Neural progenitor cell (in vitro differentiated cells): Measurements from ENCODE around the gene GLIS1.

Experiments
- EZH2 ChIP-seq: fragments of 200-600 bp; sonication (generic); IDR thresholded peaks from 2 replicates; pipeline ENCODE4 v1.6.1; 2017; ENCODE audit warnings: antibody characterized with exemption, mild to moderate bottlenecking, moderate library complexity
- EZH2phosphoT487 ChIP-seq: fragments of 200-600 bp; sonication (generic); IDR thresholded peaks from 2 replicates; pipeline ENCODE4 v1.6.1; 2017; ENCODE audit warnings: antibody characterized with exemption
- TF ChIP-seq, protein P1 (sequence below): fragments of 200-600 bp; sonication (generic); IDR thresholded peaks from 2 replicates; pipeline ENCODE4 v1.5.1; 2017; ENCODE audit warnings: antibody characterized with exemption, mild to moderate bottlenecking

DNA sequence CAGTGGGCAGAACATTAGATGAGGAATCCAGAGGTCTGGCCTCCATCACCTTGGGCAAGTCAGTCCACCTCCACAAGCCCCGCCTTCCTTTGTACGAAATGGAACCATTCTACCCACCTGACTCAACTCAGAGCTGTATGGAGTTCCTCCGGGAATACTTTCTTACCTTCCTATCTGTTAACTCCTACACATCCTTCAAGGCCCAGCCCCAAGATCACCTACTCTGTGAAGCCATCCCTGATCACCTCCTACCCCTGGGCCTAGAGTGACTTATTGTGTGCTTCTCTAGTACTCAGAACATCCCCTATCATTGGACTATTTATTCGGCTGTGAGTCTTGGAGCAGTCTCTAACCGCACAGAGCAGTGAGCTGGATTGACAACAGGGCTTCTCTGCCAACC is 66.7 kb downstream of the GLIS1 start:
- TF ChIP-seq, protein P1, sequence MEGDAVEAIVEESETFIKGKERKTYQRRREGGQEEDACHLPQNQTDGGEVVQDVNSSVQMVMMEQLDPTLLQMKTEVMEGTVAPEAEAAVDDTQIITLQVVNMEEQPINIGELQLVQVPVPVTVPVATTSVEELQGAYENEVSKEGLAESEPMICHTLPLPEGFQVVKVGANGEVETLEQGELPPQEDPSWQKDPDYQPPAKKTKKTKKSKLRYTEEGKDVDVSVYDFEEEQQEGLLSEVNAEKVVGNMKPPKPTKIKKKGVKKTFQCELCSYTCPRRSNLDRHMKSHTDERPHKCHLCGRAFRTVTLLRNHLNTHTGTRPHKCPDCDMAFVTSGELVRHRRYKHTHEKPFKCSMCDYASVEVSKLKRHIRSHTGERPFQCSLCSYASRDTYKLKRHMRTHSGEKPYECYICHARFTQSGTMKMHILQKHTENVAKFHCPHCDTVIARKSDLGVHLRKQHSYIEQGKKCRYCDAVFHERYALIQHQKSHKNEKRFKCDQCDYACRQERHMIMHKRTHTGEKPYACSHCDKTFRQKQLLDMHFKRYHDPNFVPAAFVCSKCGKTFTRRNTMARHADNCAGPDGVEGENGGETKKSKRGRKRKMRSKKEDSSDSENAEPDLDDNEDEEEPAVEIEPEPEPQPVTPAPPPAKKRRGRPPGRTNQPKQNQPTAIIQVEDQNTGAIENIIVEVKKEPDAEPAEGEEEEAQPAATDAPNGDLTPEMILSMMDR, result no peak
- TF ChIP-seq EZH2phosphoT487, result no peak
- no peak for TF ChIP-seq EZH2
